ENCODE results near the gene SMCO4.

SMCO4 gene

GRCh38 chr11:93504110-93505095, 38.8 kb downstream of the SMCO4 start:
- peak; percentile 64 for DNase-seq (ENCODE audit: low spot score)

GRCh38 chr11:93501856-93502255, 41.3 kb downstream of the SMCO4 start:
- DNase-seq (ENCODE audit: low spot score), result no peak

- DNase-seq (ENCODE audit: low spot score), result no peak
Measured at GRCh38 chr11:93500759-93501158, 42.4 kb downstream of the SMCO4 start.

- peak; percentile 76 for DNase-seq (ENCODE audit: low spot score)
Measured at GRCh38 chr11:93498641-93499040, 44.5 kb downstream of the SMCO4 start.

GRCh38 chr11:93498161-93498560, 45.0 kb downstream of the SMCO4 start:
- DNase-seq (ENCODE audit: low spot score), result no peak

GRCh38 chr11:93497596-93497995, 45.6 kb downstream of the SMCO4 start:
- DNase-seq (ENCODE audit: low spot score), result no peak

GRCh38 chr11:93494357-93494756, 48.8 kb downstream of the SMCO4 start:
- DNase-seq (ENCODE audit: low spot score), result peak; percentile 97

GRCh38 chr11:93493252-93493897, 49.8 kb downstream of the SMCO4 start:
- peak; percentile 38 for DNase-seq (ENCODE audit: low spot score)

- DNase-seq (ENCODE audit: low spot score), result no peak
Measured at GRCh38 chr11:93492464-93493251, 50.5 kb downstream of the SMCO4 start.

GRCh38 chr11:93491973-93492372, 51.2 kb downstream of the SMCO4 start:
- no peak for DNase-seq (ENCODE audit: low spot score)

- DNase-seq (ENCODE audit: low spot score), result no peak
Measured at GRCh38 chr11:93490996-93491618, 52.1 kb downstream of the SMCO4 start.

GRCh38 chr11:93489841-93490240, 53.4 kb downstream of the SMCO4 start:
- DNase-seq (ENCODE audit: low spot score), result no peak

- DNase-seq (ENCODE audit: low spot score), result no peak
Measured at GRCh38 chr11:93487032-93487483, 56.1 kb downstream of the SMCO4 start.

- no peak for DNase-seq (ENCODE audit: low spot score)
Measured at GRCh38 chr11:93485983-93486382, 57.2 kb downstream of the SMCO4 start.

GRCh38 chr11:93484716-93485115, 58.5 kb downstream of the SMCO4 start:
- no peak for DNase-seq (ENCODE audit: low spot score)

- no peak for DNase-seq (ENCODE audit: low spot score)
Measured at GRCh38 chr11:93482556-93482955, 60.6 kb downstream of the SMCO4 start.

- peak; percentile 31 for DNase-seq (ENCODE audit: low spot score)
Measured at GRCh38 chr11:93481696-93482095, 61.5 kb downstream of the SMCO4 start.

- peak; percentile 11 for DNase-seq (ENCODE audit: low spot score)
Measured at GRCh38 chr11:93481279-93481678, 61.9 kb downstream of the SMCO4 start.

GRCh38 chr11:93480756-93481155, 62.4 kb downstream of the SMCO4 start:
- DNase-seq (ENCODE audit: low spot score), result no peak

- no peak for DNase-seq (ENCODE audit: low spot score)
Measured at GRCh38 chr11:93480256-93480655, 62.9 kb downstream of the SMCO4 start.

- no peak for DNase-seq (ENCODE audit: low spot score)
Measured at GRCh38 chr11:93478841-93479240, 64.3 kb downstream of the SMCO4 start.
